NT2/D1 (cell line): ENCODE measurements around the gene ZNF41.
"Not testable (repeated sequence)": the region's sequence is repeated elsewhere in the genome, so short reads cannot be mapped to it uniquely, and the experiment has no call there.

Experiments used
- DNase-seq: peaks from one replicate; pipeline ENCODE4 v3.0.0-alpha.2; 2011; ENCODE audit warnings: low read depth, low spot score
- H3K27me3 ChIP-seq: 2 replicates; pipeline ENCODE4 v1.6.0; 2011; ENCODE audit warnings: mild to moderate bottlenecking; ENCODE audit not compliant: insufficient read length, insufficient read depth
- H3K36me3 ChIP-seq: 2 replicates; pipeline ENCODE4 v1.6.1; 2011; ENCODE audit warnings: mild to moderate bottlenecking, low read length, mixed read lengths; ENCODE audit not compliant: insufficient read depth, insufficient read length
- H3K4me1 ChIP-seq: 2 replicates; pipeline ENCODE4 v1.5.1; 2011; ENCODE audit not compliant: insufficient read depth, insufficient read length
- H3K4me3 ChIP-seq: 2 replicates; pipeline ENCODE4 v1.5.1; 2011; ENCODE audit warnings: low read depth; ENCODE audit not compliant: insufficient read length
- H3K9ac ChIP-seq: 2 replicates; pipeline ENCODE4 v1.6.0; 2011; ENCODE audit warnings: low read depth; ENCODE audit not compliant: insufficient read length
- H3K9me3 ChIP-seq: 2 replicates; pipeline ENCODE4 v1.5.1; 2011; ENCODE audit warnings: mild to moderate bottlenecking, low read length; ENCODE audit not compliant: insufficient read depth
- SUZ12 ChIP-seq: IDR thresholded peaks from 2 replicates; pipeline ENCODE4 v1.6.1; 2011; ENCODE audit not compliant: insufficient read length, insufficient read depth; ENCODE audit errors: extremely low read depth
- YY1 ChIP-seq: IDR thresholded peaks from 2 replicates; pipeline ENCODE4 v1.6.1; 2011; ENCODE audit not compliant: insufficient read length, insufficient read depth
- ZNF274 ChIP-seq: IDR thresholded peaks from 2 replicates; pipeline ENCODE4 v1.6.1; 2011; ENCODE audit warnings: mild to moderate bottlenecking, low read depth, low read length

The ZNF41 gene

DNA sequence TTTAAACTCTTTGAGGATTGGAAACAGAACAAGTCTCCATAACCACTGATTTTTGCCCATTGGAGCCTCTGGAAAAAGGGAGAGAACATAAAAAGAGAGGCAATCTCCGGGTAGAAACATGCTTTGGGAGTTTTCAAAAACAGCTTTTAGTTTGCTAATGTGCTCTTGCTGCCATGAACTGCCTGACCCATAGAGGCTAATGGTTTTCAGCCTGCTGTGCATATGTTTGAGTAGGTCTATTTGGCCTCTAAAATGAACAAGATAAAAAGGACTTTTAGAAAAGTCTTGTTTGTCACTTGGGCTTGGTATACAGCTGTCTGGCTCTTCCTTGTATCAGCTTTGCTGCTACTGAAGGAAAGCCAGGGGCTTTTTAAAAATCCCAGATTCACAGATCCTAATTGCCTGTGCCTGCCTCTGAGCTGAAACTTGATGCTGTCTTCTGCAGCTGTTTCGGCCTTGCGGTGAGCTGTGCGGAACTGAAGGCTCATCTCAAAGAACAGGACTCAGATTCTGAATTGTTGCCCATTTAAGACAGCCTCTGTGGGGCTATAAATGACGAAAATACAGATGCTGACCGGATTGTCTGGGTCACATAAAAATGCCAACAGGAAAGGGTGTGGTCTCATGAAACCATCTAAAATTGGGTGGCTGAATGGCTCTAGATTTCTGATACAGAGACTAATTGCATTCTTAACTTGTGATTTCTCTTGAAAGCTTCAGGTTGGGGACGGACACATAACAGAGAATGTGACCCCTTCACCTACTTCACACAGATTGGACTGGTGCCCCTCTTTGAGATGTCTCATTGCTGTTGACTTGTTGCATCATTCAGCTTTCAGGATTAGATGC lies 18.4 kb upstream of the ZNF41 start:
- Histone ChIP-seq H3K9ac (no peak overlapping the region), H3K4me1 (peaks cover 6% of the 10 kb centered on the region), H3K9me3 (no peaks in the 10 kb centered on the region), H3K36me3 (no peaks in the 10 kb centered on the region), H3K4me3 (no peak overlapping the region), H3K27me3 (no peaks in the 10 kb centered on the region)
- no peak for TF ChIP-seq ZNF274
- no peak for TF ChIP-seq YY1
- no peak for TF ChIP-seq SUZ12
- DNase-seq: no peak

DNA sequence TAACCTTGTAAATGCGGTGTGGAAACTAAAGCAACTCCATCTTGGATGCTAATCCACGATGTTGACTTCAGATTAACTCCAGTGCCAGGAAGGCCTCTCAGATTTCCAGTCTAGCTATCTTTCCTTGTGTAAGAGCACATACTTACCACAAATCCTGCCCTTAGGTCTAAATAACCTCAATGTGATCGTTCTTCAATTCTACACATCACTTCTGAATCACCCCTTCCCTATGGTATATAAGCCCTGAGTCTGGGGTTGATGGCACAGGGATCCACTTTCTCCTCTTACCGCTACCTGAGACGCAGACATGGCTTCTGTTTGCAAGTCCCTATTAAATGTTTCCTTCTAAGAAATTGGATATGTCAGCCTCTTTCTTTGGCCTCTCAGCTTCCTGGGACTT lies 17.5 kb upstream of the ZNF41 start:
- no peaks in the 10 kb centered on the region for H3K9me3 ChIP-seq
- H3K27me3 ChIP-seq: no peaks in the 10 kb centered on the region
- H3K9ac ChIP-seq: no peak overlapping the region
- DNase-seq: no peak
- no peak overlapping the region for H3K4me3 ChIP-seq
- H3K4me1 ChIP-seq: peaks cover 6% of the 10 kb centered on the region
- H3K36me3 ChIP-seq: no peaks in the 10 kb centered on the region
- TF ChIP-seq SUZ12 (no peak), ZNF274 (no peak), YY1 (no peak)

DNA sequence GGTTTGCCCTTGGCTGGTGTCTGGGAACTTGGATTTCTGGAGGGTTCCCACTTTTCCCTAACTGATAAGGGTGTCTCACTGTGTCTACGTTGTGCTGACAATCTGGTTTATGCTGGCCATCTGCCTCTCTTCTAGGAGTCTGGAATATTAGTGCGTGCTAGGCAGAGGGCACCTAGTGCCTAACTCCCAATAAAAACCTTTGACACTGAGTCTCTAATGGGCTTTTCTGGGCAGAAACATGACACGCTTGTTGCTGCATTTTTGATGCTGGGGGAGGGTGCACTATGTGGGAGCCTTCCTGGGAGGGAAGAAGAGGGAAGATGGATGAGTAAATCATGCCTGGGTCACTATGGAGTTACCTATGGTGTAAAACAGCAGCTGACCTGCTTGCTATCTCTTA lies 16.3 kb upstream of the ZNF41 start:
- no peaks in the 10 kb centered on the region for H3K9me3 ChIP-seq
- H3K9ac ChIP-seq: no peak overlapping the region
- H3K36me3 ChIP-seq: no peaks in the 10 kb centered on the region
- TF ChIP-seq YY1 (no peak), ZNF274 (no peak), SUZ12 (no peak)
- DNase-seq: no peak
- H3K4me3 ChIP-seq: no peak overlapping the region
- H3K27me3 ChIP-seq: no peaks in the 10 kb centered on the region
- H3K4me1 ChIP-seq: peaks cover 6% of the 10 kb centered on the region

DNA sequence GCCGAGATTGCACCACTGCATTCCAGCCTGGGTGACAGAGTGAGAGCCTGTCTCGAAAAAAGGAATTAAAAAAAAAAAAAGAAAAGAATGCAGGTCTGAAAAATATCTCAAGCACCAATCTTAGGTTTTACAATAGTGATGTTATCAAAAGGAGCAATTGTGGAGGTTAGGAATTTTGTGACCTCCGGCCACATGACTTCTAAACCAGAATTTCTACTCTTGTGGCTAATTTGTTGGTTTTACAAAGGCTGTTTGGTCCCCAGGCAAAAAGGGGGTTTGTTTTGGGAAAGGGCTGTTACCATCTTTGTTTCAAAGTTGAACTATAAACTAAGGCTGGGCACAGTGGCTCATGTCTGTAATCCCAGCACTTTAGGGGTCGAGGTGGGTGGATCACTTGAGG lies 15.4 kb upstream of the ZNF41 start:
- Histone ChIP-seq H3K9ac (no peak overlapping the region), H3K9me3 (no peaks in the 10 kb centered on the region), H3K36me3 (no peaks in the 10 kb centered on the region), H3K27me3 (no peaks in the 10 kb centered on the region), H3K4me3 (no peak overlapping the region), H3K4me1 (peaks cover 6% of the 10 kb centered on the region)
- TF ChIP-seq SUZ12 (no peak), YY1 (no peak), ZNF274 (no peak)
- no peak for DNase-seq

DNA sequence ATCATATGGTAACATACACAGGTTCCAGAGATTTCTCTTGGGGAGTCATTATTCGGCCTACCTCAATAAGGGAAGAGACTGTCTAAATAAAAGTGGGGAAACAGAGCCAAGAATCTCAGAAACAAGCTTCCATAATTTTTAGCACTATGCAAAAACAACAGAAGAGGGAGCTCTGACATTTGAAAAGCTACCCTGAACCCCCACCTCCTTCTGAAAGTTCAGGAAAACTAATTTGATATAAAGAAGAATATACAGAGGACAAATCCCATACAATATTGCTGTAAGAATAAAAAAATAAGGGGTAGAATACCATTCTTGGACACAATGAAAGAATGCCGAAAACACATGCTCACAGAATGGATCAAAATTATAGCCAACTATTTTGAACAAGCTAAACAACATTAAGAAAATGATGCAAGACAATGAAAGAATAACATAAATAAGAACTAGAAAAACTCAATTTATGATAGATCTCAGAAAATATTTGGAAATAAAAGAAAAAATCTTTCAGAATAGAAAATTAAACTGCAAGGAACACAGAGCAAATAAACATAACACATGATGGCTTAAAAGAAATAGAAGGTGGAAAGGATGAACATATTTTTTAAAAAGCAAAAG lies 14.4 kb upstream of the ZNF41 start:
- Histone ChIP-seq H3K9me3 (no peaks in the 10 kb centered on the region), H3K36me3 (no peaks in the 10 kb centered on the region), H3K4me3 (no peak overlapping the region), H3K4me1 (peaks cover 6% of the 10 kb centered on the region), H3K27me3 (no peaks in the 10 kb centered on the region), H3K9ac (no peak overlapping the region)
- no peak for DNase-seq
- no peak for TF ChIP-seq YY1
- no peak for TF ChIP-seq ZNF274
- TF ChIP-seq SUZ12: no peak

DNA sequence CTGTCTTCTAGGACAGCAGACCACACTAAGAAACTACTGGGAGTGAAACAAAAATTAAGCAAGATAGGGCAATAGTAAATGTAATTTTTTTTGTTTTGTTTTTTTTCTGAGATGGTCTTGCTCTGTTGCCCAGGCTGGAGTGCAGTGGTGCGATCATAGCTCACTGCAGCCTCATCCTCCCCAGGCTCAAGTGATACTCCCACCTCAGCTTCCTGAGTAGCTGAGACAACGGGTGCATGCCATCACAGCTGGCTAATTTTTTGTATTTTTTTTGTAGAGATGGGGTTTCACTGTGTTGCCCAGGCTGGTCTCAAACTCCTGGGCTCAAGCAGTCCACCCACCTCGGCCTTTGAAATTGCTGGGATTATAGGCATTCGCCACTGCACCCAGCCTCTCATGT lies 9.1 kb upstream of the ZNF41 start:
- H3K4me3 ChIP-seq, DNase-seq, H3K27me3 ChIP-seq, H3K4me1 ChIP-seq, H3K9ac ChIP-seq, H3K36me3 ChIP-seq, H3K9me3 ChIP-seq: not testable (repeated sequence)

DNA sequence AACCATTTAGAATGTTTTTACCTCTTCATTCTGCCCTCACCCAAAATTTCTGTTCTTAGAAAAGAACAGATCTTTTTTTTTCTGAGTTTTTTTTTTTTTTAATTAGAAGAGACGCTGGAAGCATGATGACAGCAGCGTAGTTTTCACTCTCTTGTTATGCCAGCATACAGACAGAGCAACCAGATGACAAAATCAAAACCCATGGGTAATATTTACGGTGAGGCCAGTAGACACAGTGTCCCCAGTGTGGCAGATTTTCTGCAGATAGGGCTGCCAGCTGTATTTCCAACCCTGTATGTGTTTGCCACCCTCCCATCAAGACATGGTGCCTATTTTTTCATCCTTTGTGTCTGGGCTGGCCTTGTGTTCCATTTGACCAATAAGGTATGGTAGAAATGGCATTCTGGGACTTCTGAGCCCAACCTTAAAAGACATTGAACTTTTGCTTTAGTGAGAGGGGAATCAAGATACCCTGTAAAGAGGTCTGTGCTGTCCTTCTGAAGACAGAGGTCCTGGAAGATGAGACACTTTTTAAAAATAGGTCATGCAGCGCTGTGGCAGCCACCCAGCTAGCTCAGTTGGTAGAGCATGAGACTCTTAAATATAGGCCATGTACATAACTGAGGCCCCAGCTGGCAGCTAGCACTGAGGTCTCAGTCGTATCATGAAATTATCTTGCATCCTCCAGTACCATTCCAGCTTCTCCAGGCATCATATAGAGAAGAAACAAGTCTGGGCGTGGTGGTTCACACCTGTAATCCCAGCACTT lies 6.7 kb upstream of the ZNF41 start:
- Histone ChIP-seq H3K9ac (no peak overlapping the region), H3K27me3 (no peaks in the 10 kb centered on the region), H3K4me3 (no peak overlapping the region), H3K36me3 (no peaks in the 10 kb centered on the region), H3K4me1 (no peaks in the 10 kb centered on the region), H3K9me3 (no peaks in the 10 kb centered on the region)
- no peak for DNase-seq
- TF ChIP-seq SUZ12: no peak
